Measurements from ENCODE around the gene TBCK. TPM values are rescaled to one million over a fixed set of nuclear protein-coding genes. Genes with fewer than 3 reads are reported as not detected.
A peak's percentile ranks its signal among the peaks of the same experiment; 100 is the strongest.
"Not testable (repeated sequence)": the region's sequence is repeated elsewhere in the genome, so short reads cannot be mapped to it uniquely, and the experiment has no call there.

The TBCK gene
- polyA plus RNA-seq, 1 donor: 23.1 TPM

DNA sequence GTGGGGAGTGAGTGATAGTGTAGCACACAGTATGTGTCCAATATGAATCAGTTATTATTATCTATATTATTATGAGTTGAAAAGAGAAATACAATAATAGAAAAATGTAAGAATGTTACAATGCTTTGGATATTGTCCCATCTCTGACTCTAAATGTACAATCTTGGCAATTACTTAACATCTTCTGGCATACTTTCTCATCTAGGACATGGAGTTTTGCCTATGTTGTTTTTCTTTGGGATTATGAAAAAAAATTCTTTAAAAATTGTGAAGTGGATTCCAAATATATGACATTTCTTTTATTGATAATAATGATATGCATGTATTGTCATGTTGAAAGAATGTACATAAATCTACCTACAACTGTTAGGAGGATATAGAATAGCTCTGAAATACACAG, 84.1 kb downstream of the TBCK start:
- peak; percentile 2 for DNase-seq (ENCODE audit: low read depth)

DNA sequence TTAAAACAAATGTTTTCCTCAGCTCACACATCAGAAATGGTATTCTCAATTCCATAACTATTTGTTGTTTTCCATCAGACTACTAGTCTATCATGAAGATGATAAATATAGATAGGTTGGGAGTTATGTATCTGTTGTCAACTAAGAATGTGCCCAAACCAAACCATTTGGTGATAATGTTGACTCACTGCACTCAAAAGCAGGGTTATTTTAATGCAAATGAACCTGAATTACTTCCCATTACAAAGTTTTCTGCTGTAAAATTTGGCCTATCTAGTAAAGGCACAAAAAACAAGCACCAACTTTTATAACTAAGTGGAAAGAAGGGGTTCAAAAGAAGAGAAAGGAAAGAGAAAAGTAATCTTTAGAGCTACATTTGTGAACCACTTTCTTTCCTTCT, 93.5 kb downstream of the TBCK start:
- DNase-seq (ENCODE audit: low read depth): no peak

DNA sequence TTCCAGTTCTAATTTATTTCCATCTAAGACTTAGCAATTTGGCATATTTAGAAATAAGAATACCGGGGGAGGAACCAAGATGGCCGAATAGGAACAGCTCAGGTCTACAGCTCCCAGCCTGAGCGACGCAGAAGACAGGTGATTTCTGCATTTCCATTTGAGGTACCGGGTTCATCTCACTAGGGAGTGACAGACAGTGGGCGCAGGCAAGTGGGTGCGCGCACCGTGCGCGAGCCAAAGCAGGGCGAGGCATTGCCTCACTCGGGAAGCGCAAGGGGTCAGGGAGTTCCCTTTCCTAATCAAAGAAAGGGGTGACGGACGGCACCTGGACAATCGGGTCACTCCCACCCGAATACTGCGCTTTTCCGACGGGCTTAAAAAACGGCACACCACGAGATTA, 102.7 kb downstream of the TBCK start:
- DNase-seq (ENCODE audit: low read depth): not testable (repeated sequence)

DNA sequence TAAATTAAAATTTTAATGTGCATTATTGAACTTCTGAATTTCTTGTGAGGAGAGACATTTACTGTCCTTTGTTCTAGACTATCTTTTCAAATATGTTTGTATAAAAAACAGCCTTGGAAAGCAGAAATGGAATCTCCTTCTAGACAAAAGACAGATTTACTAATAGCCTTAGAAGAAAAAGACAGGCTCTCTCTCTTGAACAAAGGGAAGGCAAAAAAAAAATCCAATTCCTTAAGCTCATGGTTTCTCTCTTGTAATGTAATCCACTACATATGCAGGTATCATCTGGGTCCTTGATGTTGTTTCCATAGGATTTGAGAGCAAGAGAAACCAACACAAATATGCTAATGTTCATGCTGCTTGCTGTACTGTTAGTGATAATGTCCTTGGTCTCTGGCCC, 106.0 kb downstream of the TBCK start:
- DNase-seq (ENCODE audit: low read depth): no peak

DNA sequence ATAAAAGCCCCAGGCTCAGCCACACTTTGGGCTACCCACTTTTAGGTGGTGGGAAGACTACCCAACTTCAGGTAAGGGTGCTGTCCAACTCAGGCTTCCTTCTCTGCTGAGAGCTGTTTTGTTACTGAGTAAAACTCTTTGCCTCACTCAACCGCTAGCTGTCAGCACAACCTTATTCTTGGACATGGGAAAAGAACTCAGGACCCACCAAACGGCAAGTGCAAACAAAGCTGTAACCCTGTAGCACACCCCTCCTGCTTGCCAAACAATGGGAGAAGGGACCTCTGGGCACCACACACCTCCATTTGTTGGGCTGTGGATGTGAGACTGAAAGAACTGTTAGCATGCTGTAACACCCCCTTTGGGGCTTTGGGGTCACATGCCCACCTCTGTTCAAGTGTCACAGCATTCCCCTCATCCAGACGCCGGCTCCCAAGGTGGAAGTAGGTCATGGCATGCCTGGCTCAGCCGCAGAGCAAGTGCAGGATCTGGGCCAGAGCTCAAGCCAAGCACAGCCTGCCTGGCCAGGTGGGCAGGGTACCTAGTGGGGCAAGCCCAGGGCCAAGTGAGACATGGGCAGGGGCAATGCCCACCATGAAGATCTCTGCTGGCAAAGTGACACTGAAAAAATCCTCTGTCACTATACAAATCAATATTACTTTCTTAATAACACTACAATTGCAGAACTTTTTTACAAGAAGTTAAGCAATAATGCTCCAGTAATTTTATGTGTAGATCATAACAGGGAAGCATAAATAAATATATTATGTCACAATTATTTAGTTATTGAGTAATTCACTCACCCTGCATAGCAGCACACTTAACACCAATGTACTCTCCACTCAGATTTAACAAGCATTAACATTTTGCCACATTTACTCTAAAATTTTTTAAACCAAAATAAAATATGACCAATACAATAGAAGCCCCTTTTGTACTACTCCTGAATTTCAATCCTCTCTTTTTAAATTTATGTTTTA, 107.2 kb downstream of the TBCK start:
- no peak for DNase-seq (ENCODE audit: low read depth)

DNA sequence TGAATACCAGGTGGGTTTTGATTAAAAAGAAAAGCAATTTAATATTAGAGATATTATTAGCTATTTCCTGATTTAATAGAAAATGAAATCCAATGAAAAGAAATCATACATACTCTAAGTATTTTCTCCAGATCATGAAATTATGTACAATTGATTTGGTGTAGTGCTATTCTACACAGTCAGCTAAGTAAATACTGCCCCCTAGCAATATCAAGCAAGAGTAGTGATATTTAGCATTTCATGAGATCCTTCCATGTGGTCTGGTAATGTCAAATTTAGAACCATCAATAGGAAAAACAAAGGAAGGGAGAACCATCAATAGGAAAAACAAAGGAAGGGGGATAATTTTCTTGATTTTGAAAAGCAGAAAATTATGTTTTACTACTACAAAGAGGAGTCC, 114.6 kb downstream of the TBCK start:
- DNase-seq (ENCODE audit: low read depth): no peak

DNA sequence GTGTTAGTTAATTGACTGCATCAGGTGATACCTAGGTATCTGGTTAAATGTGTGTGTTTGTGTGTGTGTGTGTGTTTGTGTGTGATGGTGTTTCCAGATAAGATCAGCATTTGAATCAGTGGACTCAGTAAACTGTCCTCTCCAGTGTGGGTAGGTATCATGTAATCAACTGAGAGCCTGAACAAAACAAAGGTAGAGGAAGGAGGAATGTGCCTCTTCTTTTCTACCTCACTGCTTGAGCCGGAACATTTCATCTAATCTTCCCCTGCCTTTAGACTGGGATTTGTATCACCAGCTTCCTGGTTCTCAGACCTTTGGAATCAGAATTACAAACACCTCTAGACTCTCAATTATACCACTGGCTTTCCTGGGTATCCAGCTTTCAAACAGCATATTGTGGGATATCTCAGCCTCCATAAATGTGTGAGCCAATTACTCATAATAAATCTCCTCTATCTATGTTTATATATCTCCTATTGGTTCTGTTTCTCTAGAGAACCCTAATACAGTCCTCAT, 120.5 kb downstream of the TBCK start:
- no peak for DNase-seq (ENCODE audit: low read depth)

DNA sequence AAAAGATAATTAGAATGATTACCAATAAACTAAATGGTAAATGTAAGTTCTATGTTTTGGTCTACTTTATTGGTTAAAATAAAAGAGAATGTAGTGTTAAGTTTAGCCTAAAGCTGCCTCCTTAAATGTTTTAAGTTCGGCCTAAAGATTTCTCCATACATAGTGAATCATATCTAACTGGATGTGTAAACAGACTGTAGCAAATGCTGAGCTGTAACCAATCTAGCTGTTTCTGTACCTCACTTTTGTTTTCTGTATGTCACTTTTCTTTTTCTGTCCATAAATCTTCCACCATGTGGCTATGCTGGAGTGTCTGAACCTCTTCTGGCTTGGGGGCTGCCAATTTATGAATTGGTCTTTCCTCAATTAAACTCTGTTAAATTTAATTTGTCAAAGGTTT, 121.2 kb downstream of the TBCK start:
- DNase-seq (ENCODE audit: low read depth): no peak

DNA sequence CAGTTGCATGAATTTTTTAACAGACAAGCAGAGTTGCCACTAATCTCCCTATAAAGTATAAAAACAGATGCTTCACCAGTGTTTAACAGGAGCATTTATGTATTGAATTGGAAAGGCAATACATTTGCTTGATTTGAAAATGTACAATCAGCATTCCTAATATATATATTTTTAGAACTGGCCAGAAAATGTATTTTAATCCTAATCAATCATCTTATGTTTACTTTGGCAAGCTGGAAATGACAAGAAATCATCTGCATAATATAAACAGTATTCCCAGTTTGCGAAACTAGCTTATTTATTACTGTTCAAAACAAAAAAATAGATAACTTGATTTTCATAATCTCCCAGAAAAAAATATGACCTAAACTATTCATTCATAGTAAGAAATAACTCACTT, 123.9 kb downstream of the TBCK start:
- no peak for DNase-seq (ENCODE audit: low read depth)

DNA sequence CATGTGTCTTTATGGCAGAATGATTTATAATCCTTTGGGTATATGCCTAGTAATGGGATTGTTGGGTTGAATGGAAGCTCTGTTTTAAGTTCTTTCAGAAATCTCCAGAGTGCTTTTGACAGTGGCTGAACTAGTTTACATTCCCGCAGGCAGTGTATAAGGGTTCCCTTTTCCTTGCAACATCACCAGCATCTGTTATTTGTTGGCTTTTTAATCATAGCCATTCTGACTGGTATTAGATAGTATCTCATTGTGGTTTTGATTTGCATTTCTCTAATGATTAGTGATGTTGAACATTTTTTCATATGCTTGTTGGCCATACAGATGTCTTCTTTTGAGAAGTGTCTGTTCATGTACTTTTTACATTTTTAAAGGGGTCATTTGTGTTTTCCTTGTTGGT, 129.8 kb downstream of the TBCK start:
- DNase-seq (ENCODE audit: low read depth): no peak

DNA sequence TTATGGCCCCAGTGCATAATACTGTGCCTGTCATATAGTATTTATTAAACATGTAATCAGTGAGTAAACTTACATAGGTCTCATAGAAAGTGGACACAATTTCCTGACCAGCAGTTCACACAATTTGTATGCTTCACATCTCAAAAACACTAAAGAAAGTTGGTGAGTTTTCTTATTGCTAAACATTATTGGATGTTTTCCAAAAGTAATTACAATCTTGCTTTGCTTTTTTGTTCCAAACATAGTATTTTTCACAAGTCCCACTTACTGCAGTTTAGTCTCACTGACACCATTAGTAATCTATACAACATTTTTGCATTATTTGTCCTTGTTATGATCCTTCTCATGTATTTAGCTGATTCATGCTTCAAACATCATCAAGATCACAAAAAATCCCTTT, 132.5 kb downstream of the TBCK start:
- DNase-seq (ENCODE audit: low read depth): no peak

DNA sequence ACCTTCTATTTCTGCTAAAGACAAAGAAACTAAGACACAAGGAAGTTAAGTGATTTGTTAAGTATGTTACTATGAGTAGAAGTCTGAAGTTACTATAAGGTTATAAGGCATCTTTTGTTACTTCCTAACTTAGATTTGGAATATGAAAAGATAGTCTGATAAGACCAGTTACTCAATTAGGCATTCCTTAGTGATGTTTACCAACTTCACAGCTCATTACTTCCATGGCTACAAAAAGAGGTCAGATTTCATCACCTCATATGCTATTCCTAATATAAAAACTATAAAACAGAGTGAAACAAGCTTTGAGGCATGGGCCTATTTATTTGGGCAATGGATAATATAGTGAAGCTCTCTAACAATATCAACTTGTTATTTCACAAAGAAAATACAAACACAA, 143.1 kb downstream of the TBCK start:
- DNase-seq (ENCODE audit: low read depth): no peak

DNA sequence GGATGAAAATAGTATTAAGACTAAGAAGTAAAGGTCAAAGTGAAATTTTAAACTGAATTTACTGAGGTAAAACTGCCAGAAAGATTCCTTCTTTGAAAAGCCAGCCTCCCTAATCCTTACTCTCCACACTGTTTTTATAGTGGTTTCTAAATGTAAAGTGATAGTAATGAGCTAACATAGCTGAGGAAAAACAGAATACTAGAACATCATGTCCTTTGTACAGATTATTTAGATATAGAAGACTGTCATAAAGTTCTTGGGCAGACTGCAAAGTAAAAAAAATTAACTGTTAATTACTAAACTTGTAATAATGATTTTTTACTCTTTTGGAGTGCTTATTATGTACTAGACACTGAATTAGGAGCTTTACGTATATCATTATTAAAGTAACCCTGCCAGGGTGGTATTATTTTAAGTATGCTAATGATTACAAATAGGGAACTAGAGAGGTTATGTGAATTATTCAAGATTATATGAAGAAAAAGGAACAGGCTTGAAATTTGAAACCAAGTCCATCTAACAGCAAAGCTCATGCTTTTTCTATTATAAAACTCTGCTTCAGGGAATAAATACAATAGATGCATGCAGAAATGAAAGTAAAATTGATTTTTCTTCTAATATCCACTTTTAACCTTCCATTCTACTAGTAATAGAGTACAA, 150.5 kb downstream of the TBCK start:
- DNase-seq (ENCODE audit: low read depth): no peak

DNA sequence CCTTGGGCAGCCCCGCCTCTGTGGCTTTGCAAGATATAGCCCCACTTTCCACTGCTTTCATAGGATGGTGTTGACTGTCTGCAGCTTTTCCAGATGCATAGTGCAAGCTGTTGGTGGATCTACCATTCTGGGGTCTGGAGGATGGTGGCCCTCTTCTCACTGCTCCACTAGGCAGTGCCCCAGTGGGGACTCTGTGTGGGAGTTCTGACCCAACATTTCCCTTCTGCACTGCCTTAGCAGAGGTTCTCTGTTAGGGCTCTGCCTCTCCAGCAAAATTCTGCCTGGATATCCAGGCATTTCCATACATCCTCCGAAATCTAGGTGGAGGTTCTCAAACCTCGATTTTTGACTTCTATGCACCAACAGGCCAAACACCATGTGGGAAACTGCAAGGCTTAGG, 153.7 kb downstream of the TBCK start:
- no peak for DNase-seq (ENCODE audit: low read depth)

DNA sequence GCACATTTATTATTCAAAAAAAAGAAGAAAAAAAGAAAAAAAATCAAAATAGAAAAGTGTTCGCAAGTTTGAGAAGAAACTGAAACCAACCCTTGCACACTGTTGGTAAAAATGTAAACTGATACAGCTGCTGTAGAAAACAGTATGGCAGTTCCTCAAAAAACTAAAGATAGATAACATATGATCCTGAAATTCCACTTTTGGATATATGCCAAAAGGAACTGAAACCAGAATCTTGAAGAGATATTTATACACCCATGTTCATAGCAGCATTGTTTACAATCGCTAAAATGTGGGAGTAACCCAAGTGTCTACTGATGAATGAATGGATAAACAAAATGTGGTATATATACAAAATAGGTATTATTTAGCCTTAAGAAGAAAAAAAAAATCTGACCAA, 155.4 kb downstream of the TBCK start:
- peak; percentile 28 for DNase-seq (ENCODE audit: low read depth)

DNA sequence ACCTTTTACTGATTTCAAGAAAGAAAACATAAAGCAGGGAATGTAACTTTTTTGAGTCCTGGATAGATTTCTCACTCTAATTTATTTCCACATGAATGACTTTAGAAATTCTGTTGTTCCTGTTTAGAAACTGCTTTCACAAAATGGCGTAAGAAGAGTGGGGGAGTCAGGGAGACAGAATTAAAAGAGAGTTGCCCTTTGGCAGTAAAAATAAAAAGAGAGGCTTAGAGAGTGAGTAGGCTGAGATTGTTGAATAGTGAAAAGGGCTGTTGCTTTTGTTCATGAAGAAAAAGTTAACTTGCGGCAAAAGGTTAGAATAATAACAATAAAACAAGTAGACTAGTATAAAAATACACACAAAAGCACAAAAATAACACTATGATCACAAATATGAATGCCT, 166.1 kb downstream of the TBCK start:
- DNase-seq (ENCODE audit: low read depth): no peak

DNA sequence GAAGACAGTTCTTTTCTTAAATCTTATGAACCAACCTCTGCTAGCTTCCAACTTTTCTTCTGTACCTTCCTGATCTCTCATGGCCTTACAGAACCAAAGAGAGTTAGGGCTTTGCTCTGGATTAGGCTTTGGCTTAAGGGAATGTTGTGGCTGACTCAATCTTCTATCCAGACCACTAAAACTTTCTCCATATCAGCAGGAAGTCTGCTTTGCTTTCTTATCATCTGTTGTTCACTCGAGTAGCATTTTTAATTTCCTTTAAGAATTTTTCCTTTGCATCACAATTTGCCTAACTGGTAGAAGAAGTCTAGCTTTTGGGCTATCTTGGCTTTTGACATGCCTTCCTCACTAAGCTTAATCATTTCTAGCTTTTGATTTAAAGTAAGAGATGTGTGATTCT, 167.0 kb downstream of the TBCK start:
- DNase-seq (ENCODE audit: low read depth): no peak

DNA sequence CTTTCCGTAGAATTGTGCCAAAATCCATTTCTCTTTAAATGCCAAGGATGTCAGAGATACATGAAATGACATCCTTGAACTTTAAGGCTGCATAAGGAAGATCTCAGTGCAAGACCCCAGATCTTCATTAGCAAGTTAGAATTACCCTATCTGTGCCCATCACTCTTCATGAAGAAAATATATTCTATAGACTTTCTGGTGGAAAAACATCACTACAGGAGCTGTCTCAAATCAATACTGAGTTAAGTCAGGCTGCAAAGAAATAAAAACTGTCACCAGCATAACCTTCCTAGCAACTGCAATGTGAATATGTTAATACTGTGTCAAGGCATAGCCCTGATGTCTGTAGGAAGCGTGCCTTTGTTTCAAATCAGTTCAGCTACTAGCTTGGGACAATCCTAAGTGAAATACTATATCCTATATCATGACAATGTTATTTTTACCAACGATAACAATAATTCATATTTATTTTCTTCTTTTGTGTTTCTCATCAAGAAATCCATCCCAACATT, 173.3 kb downstream of the TBCK start:
- no peak for DNase-seq (ENCODE audit: low read depth)

DNA sequence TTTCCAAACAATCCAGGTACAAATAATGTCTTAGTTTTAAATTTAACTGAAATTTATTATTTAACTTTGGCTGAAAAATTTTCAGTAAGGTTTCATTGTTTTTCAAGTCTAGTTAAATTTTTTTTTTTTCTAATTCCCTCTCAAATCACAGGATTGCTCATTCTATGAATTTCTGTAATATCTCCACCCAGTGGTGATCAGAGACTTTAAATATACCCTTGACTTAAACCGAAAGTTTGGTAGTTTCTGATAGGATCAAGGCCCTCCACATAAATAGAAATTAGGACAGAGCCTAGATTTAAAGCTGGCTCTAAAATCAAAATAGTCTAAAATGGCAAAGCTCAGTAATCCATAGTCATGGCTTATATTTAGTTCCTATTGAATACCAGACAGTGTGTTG, 175.4 kb downstream of the TBCK start:
- no peak for DNase-seq (ENCODE audit: low read depth)

DNA sequence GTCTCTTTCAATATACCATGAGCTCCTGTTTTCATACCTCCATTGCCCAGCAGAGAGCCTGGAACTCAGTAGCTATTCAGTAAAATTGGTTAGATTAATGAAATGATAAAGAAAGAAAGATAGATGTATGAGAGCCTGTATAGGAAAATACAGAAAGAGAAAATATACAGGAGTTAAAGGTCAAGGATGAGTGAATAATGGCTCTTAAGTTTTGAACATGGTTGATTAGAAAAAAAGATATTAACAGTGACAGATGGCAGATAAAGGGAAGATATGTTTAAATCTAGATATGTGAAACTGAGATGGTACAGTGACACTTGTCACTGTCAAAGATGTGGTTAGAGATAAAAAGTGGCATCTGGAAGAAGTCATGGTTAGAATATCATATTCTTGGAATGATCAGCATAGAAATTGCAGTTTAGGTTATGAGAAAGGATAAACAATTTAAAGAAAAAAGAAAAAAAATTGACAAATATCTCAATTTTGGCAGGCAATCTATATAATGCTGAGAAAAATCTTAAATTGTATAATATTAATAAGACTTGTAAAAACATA, 179.2 kb downstream of the TBCK start:
- DNase-seq (ENCODE audit: low read depth): no peak

DNA sequence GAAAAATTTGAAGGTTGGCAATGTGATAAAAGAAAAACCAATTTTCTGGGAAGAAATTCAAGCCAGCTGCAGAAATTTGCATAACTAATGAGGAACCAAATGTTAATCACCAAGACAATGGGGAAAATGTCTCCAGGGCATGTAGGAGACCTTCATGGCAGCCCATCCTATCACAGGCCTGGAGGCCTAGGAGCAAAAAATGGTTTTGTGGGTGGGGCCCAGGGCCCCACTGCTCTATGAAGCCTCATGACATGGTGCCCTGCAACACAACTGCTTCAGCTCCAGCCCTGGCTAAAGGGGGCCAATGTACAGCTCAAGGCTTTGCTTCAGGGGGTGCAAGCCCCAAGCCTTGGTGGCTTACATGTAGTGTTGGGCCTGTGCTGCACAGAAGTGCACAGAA, 184.0 kb downstream of the TBCK start:
- no peak for DNase-seq (ENCODE audit: low read depth)

DNA sequence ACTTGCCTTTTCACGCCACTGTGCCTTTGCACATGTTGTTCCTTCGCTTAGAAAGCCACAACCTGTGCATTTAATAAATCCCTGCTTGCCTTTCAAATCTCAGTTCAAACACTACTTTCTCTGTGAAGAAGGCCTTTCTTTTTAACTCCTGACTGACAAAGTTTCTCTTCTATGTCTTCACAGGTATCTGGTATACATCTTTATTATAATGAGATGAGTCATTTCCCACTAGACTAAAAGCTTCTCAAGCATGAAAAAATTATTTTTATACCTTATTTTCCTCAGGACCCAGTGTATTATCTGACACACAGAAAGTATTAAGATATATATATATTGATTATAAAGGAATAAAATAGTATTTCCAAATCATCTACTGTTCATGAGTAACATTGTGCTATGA, 189.9 kb downstream of the TBCK start:
- DNase-seq (ENCODE audit: low read depth): no peak
